Activated T-cell treated with anti-CD3 and anti-CD28 coated beads for 1 hour (primary cell): ENCODE results near the gene SLC41A3.
"Not testable (repeated sequence)": the region's sequence is repeated elsewhere in the genome, so short reads cannot be mapped to it uniquely, and the experiment has no call there.

Experiments used
- DNase-seq: peaks from one replicate; pipeline ENCODE4 v3.0.0-alpha.2; 2020; ENCODE audit warnings: low read depth

SLC41A3 gene

DNA sequence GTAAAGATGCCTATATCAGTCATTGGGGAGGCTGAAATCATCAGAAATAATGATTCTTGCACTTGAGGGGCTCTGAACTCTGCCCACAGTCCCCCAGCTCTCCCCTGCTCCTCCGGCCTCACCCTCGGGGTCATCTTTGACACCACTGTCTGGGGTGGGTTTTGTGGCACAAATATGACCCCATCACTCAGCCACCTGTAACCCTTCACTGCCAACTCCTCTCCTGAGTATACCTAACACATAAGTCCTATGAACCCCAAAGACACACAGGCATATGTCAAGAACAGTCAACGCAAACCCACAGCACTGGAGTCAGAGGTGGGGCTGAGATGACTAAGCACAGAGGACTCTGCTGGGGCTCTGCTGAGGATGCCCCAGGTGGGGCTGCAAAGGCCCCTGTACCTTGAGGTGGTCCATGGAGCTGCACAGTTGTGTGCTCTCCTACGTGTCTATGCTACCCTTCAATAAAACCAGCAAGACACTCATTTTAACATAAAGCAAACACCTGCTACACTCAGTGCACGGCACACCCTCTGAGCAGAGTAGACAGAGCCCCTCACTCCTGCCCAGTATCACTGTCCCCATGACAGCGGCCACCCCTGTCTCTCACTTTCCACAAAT is 29.9 kb downstream of the SLC41A3 start:
- no peak for DNase-seq

DNA sequence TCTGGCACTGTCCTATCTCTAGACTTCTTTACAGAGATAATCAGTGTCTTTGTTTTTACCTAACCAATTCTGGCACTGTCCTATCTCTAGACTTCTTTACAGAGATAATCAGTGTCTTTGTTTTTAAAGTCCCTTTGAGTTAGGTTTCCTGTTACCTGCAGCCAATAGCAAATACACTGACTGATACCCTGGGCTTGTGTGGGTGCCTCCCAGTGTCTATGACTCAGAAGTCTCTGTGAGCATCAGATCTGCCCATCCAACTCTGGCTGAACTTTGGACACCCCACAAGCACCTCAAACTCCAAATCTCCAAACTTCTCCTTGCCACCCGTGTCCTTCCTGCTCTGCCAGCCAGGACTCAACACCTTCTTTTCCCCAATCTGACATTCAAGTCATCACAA is 30.4 kb downstream of the SLC41A3 start:
- DNase-seq, result no peak

DNA sequence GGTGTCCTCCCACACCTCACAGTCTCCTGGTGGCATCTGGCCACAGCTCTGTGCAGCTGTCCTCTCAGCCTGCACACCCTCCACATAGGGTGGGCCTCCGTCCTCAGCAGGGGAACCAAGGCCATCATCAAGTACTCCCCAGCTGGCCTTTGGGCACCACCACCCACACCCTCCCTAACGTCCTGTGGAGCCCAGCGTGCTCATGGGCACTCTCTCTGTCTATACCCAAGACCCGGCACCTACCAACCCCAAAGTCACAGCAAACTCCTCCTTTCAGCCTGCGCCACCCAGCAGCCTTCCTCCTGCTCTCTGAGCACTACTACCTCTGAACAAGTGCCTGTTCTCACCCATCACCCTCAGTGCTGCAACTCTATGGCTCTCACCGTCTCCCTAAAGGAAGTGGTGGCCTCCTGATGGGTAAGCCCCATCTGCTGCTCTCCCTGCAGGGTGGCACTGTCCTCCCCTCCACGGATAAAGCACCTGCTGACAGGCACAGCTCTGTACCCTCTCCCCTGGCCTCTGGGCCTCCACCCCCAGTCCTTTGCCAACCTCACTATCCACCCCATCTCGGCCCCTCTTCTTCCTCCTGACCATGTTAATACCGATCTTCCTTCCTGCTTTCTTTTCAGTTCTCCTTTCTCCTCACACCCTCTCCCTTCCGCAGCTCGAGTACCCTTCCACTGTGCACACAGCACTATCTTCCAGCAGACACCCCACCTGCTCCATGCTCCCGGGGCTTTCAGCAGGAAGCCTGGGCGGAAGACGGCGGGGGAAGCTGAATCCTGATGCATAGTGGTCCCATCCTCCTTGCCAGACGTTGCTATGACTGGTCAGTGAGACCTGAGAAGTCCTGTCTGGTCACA is 31.5 kb downstream of the SLC41A3 start:
- DNase-seq, result no peak

- no peak for DNase-seq
These were observed 32.2 kb downstream of the SLC41A3 start for GRCh38 chr3:126051741-126052140.

GRCh38 chr3:126051234-126051633 is 32.7 kb downstream of the SLC41A3 start:
- DNase-seq, result no peak

- no peak for DNase-seq
These were observed 33.3 kb downstream of the SLC41A3 start for GRCh38 chr3:126050626-126051025.

GRCh38 chr3:126050050-126050392 is 33.9 kb downstream of the SLC41A3 start:
- no peak for DNase-seq

DNA sequence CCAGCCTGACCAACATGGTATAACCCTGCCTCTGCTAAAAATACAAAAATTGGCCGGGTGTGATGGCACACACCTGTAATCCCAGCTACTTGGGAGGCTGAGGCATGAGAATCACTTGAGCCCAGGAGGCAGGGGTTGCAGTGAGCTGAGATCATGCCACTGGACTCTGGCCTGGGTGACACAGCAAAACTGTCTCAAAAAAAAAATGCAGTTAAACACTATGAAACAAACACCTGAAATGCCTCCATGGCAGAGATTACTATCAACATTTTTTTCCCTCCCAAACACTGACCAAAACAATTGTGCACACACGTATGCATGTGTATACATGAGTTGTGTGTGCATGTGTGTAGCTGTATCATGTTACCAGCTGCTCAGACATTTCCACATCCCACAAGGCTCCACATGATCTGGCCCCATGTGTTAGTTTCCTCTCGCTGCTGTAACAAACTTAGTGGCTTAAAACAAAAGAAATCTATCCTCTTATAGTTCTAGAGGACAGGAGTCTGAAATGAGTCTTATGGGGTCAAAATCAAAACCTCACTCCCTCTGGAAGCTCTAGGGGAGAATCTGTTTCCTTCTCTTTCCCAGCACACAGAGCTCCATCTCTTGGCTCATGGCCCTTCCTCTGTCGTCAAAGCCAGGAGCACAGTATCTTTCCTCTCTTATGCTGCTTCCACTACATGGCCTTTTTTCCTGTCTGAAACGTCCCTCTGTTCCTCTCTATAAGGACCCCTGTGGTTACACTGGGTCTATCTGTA is 34.5 kb downstream of the SLC41A3 start:
- no peak for DNase-seq

- no peak for DNase-seq
These were observed 43.5 kb downstream of the SLC41A3 start for GRCh38 chr3:126040386-126040785.

GRCh38 chr3:126039870-126040269 is 44.1 kb downstream of the SLC41A3 start:
- no peak for DNase-seq

DNA sequence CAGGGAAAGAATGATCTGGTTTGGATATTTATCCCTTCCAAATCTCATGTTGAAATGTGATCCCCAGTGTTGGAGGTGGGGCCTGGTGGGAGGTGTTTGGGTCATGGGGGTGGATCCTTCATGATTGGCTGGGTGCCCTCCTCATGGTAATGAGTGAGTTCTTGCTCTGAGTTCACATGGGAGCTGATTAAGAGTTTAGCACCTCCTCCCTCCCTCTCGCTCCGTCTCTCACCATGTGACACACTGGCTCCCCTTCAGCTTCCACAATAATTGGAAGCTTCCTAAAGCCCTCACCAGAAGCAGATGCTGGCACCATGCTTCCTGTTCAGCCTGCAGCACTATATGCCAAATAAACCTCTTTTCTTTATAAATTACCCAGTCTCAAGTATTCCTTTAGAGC is 45.1 kb downstream of the SLC41A3 start:
- DNase-seq, result not testable (repeated sequence)

DNA sequence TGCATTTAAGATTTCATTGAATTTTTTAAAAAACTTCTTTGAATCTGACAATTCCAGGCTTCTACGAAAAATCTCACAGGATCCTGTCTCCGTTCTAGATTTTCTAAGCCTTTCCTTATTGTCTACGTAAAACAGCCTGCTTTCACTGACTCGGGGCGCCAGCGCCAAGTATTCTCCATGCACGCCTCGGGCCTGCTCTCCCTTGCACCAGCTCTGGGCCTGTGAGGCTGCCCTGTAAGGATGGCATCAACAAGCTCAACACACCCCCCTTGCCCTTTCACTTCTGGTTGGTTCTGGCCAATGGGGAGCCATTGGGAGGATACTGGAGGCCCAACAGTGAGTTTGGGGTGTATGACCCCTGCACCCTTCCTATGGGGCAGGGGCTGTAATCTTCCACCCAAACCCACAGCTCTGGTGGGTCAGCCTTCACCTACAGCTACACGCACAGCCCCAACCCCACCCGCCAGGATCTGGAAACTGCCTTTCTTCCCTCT is 47.8 kb downstream of the SLC41A3 start:
- DNase-seq, result no peak

DNA sequence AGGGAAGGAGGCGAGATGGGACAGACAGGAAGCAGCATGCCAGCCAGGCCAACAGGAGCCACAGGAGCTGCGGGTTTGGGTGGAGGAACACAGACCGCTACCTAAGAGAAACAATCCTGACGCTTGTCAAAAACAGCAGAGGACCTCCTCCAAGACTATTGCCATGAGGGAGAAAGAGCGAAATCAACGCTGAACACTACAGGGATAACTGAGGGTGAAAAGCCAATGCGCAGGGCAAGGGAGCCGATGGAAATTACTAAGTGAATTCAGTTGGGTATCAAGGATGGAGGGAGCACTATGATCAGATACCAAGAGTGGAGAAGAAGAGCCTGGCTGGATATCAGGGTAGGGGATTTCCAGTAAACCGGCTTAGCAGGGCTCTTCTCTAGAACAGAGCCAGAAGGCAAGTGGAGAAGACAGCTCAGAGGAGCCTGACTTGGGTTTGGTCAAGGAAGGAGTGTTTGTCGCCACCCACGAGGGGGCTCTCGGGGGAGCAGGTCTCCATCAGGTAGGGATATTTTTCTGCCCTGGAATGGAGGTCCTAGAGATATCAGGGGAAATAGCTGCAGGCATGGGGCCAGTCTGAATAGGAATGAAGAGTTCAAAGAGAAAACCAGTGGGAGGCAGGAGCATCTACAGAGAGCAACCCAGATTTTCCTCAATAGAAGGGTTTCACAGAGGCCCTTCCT is 48.4 kb downstream of the SLC41A3 start:
- no peak for DNase-seq

- DNase-seq, result no peak
These were observed 49.2 kb downstream of the SLC41A3 start for GRCh38 chr3:126034481-126035361.

- no peak for DNase-seq
These were observed 50.2 kb downstream of the SLC41A3 start for GRCh38 chr3:126033765-126034164.

- no peak for DNase-seq
These were observed 50.7 kb downstream of the SLC41A3 start for GRCh38 chr3:126033051-126033745.

- no peak for DNase-seq
These were observed 51.9 kb downstream of the SLC41A3 start for GRCh38 chr3:126031981-126032471.

- DNase-seq, result no peak
These were observed 53.5 kb downstream of the SLC41A3 start for GRCh38 chr3:126030455-126030854.

DNA sequence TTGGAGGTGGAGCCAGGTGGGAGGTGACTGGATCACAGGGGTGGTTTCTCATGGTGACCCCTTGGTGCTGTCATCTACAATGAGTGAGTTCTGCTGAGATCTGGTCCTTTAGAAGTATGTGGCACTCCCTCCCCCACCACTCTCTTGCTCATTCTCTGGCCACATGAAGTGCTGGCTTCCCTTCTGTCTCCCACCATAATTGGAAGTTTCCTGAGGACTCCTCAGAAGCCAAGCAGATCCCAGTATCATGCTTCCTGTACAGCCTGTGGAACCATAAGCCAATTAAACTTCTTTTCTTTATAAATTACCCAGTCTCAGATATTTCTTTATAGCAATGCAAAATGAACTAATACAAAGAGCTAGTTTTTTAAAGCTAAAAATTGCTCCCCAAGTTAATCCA is 54.7 kb downstream of the SLC41A3 start:
- DNase-seq, result no peak

GRCh38 chr3:126028096-126028495 is 55.8 kb downstream of the SLC41A3 start:
- no peak for DNase-seq
